GM13977 (cell line): ENCODE measurements around the gene UPB1.
A peak's percentile ranks its signal among the peaks of the same experiment; 100 is the strongest.

ENCODE experiments used
- DNase-seq: peaks from one replicate; pipeline ENCODE4 v3.0.0; 2012; ENCODE audit warnings: low spot score
- in situ Hi-C: fragments of 300-500 bp; cut with MboI; formaldehyde crosslinking; loops from one replicate; pipeline ENCODE4 v1.12.0; 2022; ENCODE audit warnings: low sequenced_read_pairs, low pct_unique_long_range_greater_than_20kb, mixed read lengths, inconsistent platforms; ENCODE audit not compliant: unreplicated experiment
- TF ChIP-seq, protein P1 (sequence below): IDR thresholded peaks from 2 replicates; pipeline ENCODE4 v1.5.1; 2012; ENCODE audit warnings: mild to moderate bottlenecking, control low read depth; ENCODE audit not compliant: insufficient read depth; ENCODE audit errors: extremely low read depth, missing control alignments

Gene UPB1

GRCh38 chr22:24567668-24568067, 72.5 kb downstream of the UPB1 start:
- peak; percentile 62 for DNase-seq
- in situ Hi-C loops, result no loop called here
- TF ChIP-seq, protein P1, sequence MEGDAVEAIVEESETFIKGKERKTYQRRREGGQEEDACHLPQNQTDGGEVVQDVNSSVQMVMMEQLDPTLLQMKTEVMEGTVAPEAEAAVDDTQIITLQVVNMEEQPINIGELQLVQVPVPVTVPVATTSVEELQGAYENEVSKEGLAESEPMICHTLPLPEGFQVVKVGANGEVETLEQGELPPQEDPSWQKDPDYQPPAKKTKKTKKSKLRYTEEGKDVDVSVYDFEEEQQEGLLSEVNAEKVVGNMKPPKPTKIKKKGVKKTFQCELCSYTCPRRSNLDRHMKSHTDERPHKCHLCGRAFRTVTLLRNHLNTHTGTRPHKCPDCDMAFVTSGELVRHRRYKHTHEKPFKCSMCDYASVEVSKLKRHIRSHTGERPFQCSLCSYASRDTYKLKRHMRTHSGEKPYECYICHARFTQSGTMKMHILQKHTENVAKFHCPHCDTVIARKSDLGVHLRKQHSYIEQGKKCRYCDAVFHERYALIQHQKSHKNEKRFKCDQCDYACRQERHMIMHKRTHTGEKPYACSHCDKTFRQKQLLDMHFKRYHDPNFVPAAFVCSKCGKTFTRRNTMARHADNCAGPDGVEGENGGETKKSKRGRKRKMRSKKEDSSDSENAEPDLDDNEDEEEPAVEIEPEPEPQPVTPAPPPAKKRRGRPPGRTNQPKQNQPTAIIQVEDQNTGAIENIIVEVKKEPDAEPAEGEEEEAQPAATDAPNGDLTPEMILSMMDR, result no peak

- TF ChIP-seq, protein P1, result no peak
- no peak for DNase-seq
- in situ Hi-C loops, result no loop called here
Observed at GRCh38 chr22:24571266-24571665, 76.1 kb downstream of the UPB1 start.

GRCh38 chr22:24576778-24577177, 81.6 kb downstream of the UPB1 start:
- TF ChIP-seq, protein P1, result no peak
- in situ Hi-C loops, result no loop called here
- no peak for DNase-seq
